Trophoblast cell (in vitro differentiated cells and primary cell): ENCODE measurements around the gene TLR6.

ENCODE experiments used
- DNase-seq, 2 donors: peaks; one replicate each; pipeline ENCODE4 v3.0.0-alpha.2; 2016
- H2AFZ ChIP-seq: 2 replicates; pipeline ENCODE4 v1.6.1; 2013; ENCODE audit warnings: low read length, moderate library complexity, mild to moderate bottlenecking; ENCODE audit not compliant: insufficient read depth, poor library complexity
- H2AK5ac ChIP-seq: 2 replicates; pipeline ENCODE4 v1.6.1; 2013; ENCODE audit warnings: mild to moderate bottlenecking, low read length
- H2BK120ac ChIP-seq: 2 replicates; pipeline ENCODE4 v1.6.1; 2013; ENCODE audit warnings: low read length, mild to moderate bottlenecking, moderate library complexity; ENCODE audit not compliant: insufficient read depth, poor library complexity
- H2BK12ac ChIP-seq: 2 replicates; pipeline ENCODE4 v1.6.1; 2013; ENCODE audit warnings: mild to moderate bottlenecking, low read length, moderate library complexity
- H2BK5ac ChIP-seq: 2 replicates; pipeline ENCODE4 v1.6.1; 2013; ENCODE audit warnings: low read length, low read depth, moderate library complexity, mild to moderate bottlenecking; ENCODE audit not compliant: poor library complexity
- H3K14ac ChIP-seq: 2 replicates; pipeline ENCODE4 v1.6.1; 2013; ENCODE audit warnings: mild to moderate bottlenecking, low read length
- H3K18ac ChIP-seq: 2 replicates; pipeline ENCODE4 v1.6.1; 2013; ENCODE audit warnings: mild to moderate bottlenecking, low read length
- H3K23ac ChIP-seq: 2 replicates; pipeline ENCODE4 v1.6.1; 2013; ENCODE audit warnings: low read length
- H3K27ac ChIP-seq: 2 replicates; pipeline ENCODE4 v1.5.1; 2013; ENCODE audit warnings: low read depth, mild to moderate bottlenecking, inconsistent platforms, low read length, moderate library complexity
- H3K27me3 ChIP-seq: 2 replicates; pipeline ENCODE4 v1.6.1; 2013; ENCODE audit warnings: inconsistent platforms, mild to moderate bottlenecking, low read length, moderate library complexity; ENCODE audit not compliant: insufficient read depth
- H3K36me3 ChIP-seq, 2 experiments: 1 replicate in 1 of 2; 2 replicates in 1 of 2; pipeline ENCODE4 v1.6.1; 2013; ENCODE audit warnings: low read length in 2 of 2, mild to moderate bottlenecking in 2 of 2, moderate library complexity in 1 of 2; ENCODE audit not compliant: insufficient read depth in 2 of 2, control insufficient read depth in 1 of 2
- H3K4ac ChIP-seq: 2 replicates; pipeline ENCODE4 v1.6.1; 2013; ENCODE audit warnings: low read depth, mild to moderate bottlenecking, low read length, moderate library complexity
- H3K4me1 ChIP-seq, 2 experiments: 1 replicate in 1 of 2; 2 replicates in 1 of 2; pipeline ENCODE4 v1.6.1; 2013; ENCODE audit warnings: low read length in 2 of 2, mild to moderate bottlenecking in 2 of 2, moderate library complexity in 1 of 2; ENCODE audit not compliant: insufficient read depth in 2 of 2, control insufficient read depth in 1 of 2
- H3K4me2 ChIP-seq: 2 replicates; pipeline ENCODE4 v1.6.1; 2013; ENCODE audit warnings: inconsistent platforms, mild to moderate bottlenecking, low read length, moderate library complexity
- H3K4me3 ChIP-seq: 2 replicates; pipeline ENCODE4 v1.5.1; 2013; ENCODE audit warnings: mild to moderate bottlenecking, low read depth, low read length, inconsistent platforms
- H3K79me1 ChIP-seq: one replicate; pipeline ENCODE4 v1.6.1; 2013; ENCODE audit warnings: low read length
- H3K79me2 ChIP-seq: 2 replicates; pipeline ENCODE4 v1.6.1; 2013; ENCODE audit warnings: low read length, mild to moderate bottlenecking; ENCODE audit not compliant: control insufficient read depth, insufficient read depth, poor library complexity
- H3K9ac ChIP-seq: 2 replicates; pipeline ENCODE4 v1.6.1; 2013; ENCODE audit warnings: mild to moderate bottlenecking, low read length
- H3K9me3 ChIP-seq: 2 replicates; pipeline ENCODE4 v1.6.1; 2013; ENCODE audit warnings: low read depth, mild to moderate bottlenecking, control low read depth, inconsistent platforms, low read length; ENCODE audit not compliant: insufficient read depth
- H4K12ac ChIP-seq: 2 replicates; pipeline ENCODE4 v1.6.1; 2013; ENCODE audit warnings: low read depth, mild to moderate bottlenecking, low read length, moderate library complexity
- H4K8ac ChIP-seq: 2 replicates; pipeline ENCODE4 v1.6.1; 2013; ENCODE audit warnings: low read depth, mild to moderate bottlenecking, low read length, moderate library complexity
- H4K91ac ChIP-seq: one replicate; pipeline ENCODE4 v1.6.1; 2013; ENCODE audit warnings: low read depth, mild to moderate bottlenecking, low read length, moderate library complexity
- WGBS: extraction: QIAGEN DNeasy Blood & Tissue Kit; methylation state at CpG from one replicate; pipeline ENCODE4 v1.1.7; 2013; ENCODE audit warnings: missing lambda C conversion rate; ENCODE audit not compliant: insufficient read length, insufficient coverage; ENCODE audit errors: extremely low coverage; 5-methylcytosine and 5-hydroxymethylcytosine counted together

TLR6 gene

GRCh38 chr4:38859501-38859900, 2.9 kb upstream of the TLR6 start:
- Histone ChIP-seq H3K18ac (no peak overlapping the region), H2BK120ac (no peak overlapping the region), H3K79me1 (peaks cover 5% of the 10 kb centered on the region), H3K36me3 (no peaks in the 10 kb centered on the region), H3K4me1 (peaks cover 0 to 6% of the 10 kb centered on the region in 2 experiments), H3K14ac (no peak overlapping the region), H3K27ac (no peak overlapping the region), H3K79me2 (no peaks in the 10 kb centered on the region), H3K9ac (no peak overlapping the region), H4K91ac (no peak overlapping the region), H3K23ac (no peak overlapping the region), H2AFZ (no peak overlapping the region), H4K12ac (no peak overlapping the region), H3K9me3 (no peaks in the 10 kb centered on the region), H3K4ac (no peak overlapping the region), H2BK5ac (no peak overlapping the region), H3K27me3 (no peaks in the 10 kb centered on the region), H3K4me3 (no peak overlapping the region), H2BK12ac (no peak overlapping the region), H4K8ac (no peak overlapping the region), H3K4me2 (no peak overlapping the region), H2AK5ac (no peak overlapping the region)
- no peak for DNase-seq
- no CpG with 5 or more reads among the region's 7 CpGs for WGBS

GRCh38 chr4:38858097-38858420, 1.4 kb upstream of the TLR6 start:
- no peak overlapping the region for H3K14ac ChIP-seq
- H3K4me1 ChIP-seq: peaks cover 0 to 6% of the 10 kb centered on the region in 2 experiments
- peak overlapping the region; percentile 54 for H2BK5ac ChIP-seq
- peak overlapping the region; percentile 69 for H2BK120ac ChIP-seq
- H3K4me3 ChIP-seq: no peak overlapping the region
- peak overlapping the region; percentile 82 for H4K91ac ChIP-seq
- no peaks in the 10 kb centered on the region for H3K27me3 ChIP-seq
- H2AFZ ChIP-seq: no peak overlapping the region
- H3K4me2 ChIP-seq: no peak overlapping the region
- H2BK12ac ChIP-seq: no peak overlapping the region
- H3K9me3 ChIP-seq: no peaks in the 10 kb centered on the region
- H3K36me3 ChIP-seq: no peaks in the 10 kb centered on the region
- H4K8ac ChIP-seq: no peak overlapping the region
- no peak overlapping the region for H3K4ac ChIP-seq
- no peak overlapping the region for H3K23ac ChIP-seq
- no CpG with 5 or more reads among the region's 3 CpGs for WGBS
- H4K12ac ChIP-seq: no peak overlapping the region
- H3K18ac ChIP-seq: no peak overlapping the region
- H3K9ac ChIP-seq: no peak overlapping the region
- no peak for DNase-seq
- peak overlapping the region; percentile 86 for H3K27ac ChIP-seq
- no peak overlapping the region for H2AK5ac ChIP-seq
- H3K79me1 ChIP-seq: peaks cover 5% of the 10 kb centered on the region
- no peaks in the 10 kb centered on the region for H3K79me2 ChIP-seq

- no peak overlapping the region for H3K23ac ChIP-seq
- peak overlapping the region; percentile 86 for H3K27ac ChIP-seq
- H2BK12ac ChIP-seq: no peak overlapping the region
- no peak overlapping the region for H3K4ac ChIP-seq
- no CpG with 5 or more reads among the region's 3 CpGs for WGBS
- peaks cover 5% of the 10 kb centered on the region for H3K79me1 ChIP-seq
- H3K4me2 ChIP-seq: no peak overlapping the region
- no peaks in the 10 kb centered on the region for H3K9me3 ChIP-seq
- no peak overlapping the region for H4K8ac ChIP-seq
- H4K12ac ChIP-seq: no peak overlapping the region
- no peaks in the 10 kb centered on the region for H3K36me3 ChIP-seq
- H2BK120ac ChIP-seq: no peak overlapping the region
- H2AK5ac ChIP-seq: no peak overlapping the region
- peak; percentile 59 to 71 for DNase-seq
- no peak overlapping the region for H4K91ac ChIP-seq
- no peak overlapping the region for H2AFZ ChIP-seq
- peaks cover 0 to 6% of the 10 kb centered on the region in 2 experiments for H3K4me1 ChIP-seq
- no peak overlapping the region for H3K18ac ChIP-seq
- no peaks in the 10 kb centered on the region for H3K27me3 ChIP-seq
- H3K14ac ChIP-seq: no peak overlapping the region
- no peak overlapping the region for H2BK5ac ChIP-seq
- no peaks in the 10 kb centered on the region for H3K79me2 ChIP-seq
- H3K9ac ChIP-seq: no peak overlapping the region
- no peak overlapping the region for H3K4me3 ChIP-seq
Measured at GRCh38 chr4:38857354-38858096, 908 bp upstream of the TLR6 start.

- H2AFZ ChIP-seq: no peak overlapping the region
- no peak overlapping the region for H3K18ac ChIP-seq
- no peak overlapping the region for H3K14ac ChIP-seq
- H3K4me1 ChIP-seq: peaks cover 0 to 6% of the 10 kb centered on the region in 2 experiments
- WGBS: no CpG with 5 or more reads among the region's 4 CpGs
- H2BK12ac ChIP-seq: no peak overlapping the region
- H3K4me2 ChIP-seq: no peak overlapping the region
- H3K27me3 ChIP-seq: no peaks in the 10 kb centered on the region
- H3K23ac ChIP-seq: no peak overlapping the region
- no peak overlapping the region for H4K8ac ChIP-seq
- no peak overlapping the region for H2BK120ac ChIP-seq
- H3K4me3 ChIP-seq: no peak overlapping the region
- H4K12ac ChIP-seq: no peak overlapping the region
- H4K91ac ChIP-seq: no peak overlapping the region
- no peak overlapping the region for H2AK5ac ChIP-seq
- H3K9me3 ChIP-seq: no peaks in the 10 kb centered on the region
- no peak overlapping the region for H3K27ac ChIP-seq
- no peak overlapping the region for H2BK5ac ChIP-seq
- no peaks in the 10 kb centered on the region for H3K36me3 ChIP-seq
- no peak overlapping the region for H3K9ac ChIP-seq
- DNase-seq: no peak
- no peak overlapping the region for H3K4ac ChIP-seq
- H3K79me2 ChIP-seq: no peaks in the 10 kb centered on the region
- H3K79me1 ChIP-seq: peaks cover 5% of the 10 kb centered on the region
Measured at GRCh38 chr4:38856046-38856445, 571 bp downstream of the TLR6 start.
